GM12874 (cell line): ENCODE measurements around the gene ZNF565.

Source experiments
- TF ChIP-seq, protein P1 (sequence below): IDR thresholded peaks from 2 replicates; pipeline ENCODE4 v1.5.1; 2011; ENCODE audit warnings: low read depth, mild to moderate bottlenecking, control low read depth, low read length, moderate library complexity; ENCODE audit not compliant: insufficient read depth

ZNF565 gene

DNA sequence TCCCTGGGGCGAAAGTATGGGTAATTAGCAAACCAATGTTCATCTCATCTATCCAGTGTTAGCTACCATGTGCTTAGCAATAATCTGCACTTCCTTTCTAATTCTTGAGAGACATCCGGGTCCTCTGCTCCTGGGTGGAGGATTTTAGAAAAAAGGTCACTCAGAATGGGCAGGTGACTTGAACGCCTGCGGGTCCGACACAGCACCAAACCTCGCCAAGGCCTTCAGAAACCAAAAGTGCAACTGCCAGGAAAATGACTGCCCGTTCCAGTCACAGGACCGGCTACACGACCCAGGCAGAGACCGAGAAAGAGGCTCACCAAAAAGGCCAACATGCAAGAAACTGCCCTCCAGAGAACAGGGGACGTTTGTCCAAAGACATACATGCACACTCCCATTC, 40.4 kb upstream of the ZNF565 start:
- TF ChIP-seq, protein P1, sequence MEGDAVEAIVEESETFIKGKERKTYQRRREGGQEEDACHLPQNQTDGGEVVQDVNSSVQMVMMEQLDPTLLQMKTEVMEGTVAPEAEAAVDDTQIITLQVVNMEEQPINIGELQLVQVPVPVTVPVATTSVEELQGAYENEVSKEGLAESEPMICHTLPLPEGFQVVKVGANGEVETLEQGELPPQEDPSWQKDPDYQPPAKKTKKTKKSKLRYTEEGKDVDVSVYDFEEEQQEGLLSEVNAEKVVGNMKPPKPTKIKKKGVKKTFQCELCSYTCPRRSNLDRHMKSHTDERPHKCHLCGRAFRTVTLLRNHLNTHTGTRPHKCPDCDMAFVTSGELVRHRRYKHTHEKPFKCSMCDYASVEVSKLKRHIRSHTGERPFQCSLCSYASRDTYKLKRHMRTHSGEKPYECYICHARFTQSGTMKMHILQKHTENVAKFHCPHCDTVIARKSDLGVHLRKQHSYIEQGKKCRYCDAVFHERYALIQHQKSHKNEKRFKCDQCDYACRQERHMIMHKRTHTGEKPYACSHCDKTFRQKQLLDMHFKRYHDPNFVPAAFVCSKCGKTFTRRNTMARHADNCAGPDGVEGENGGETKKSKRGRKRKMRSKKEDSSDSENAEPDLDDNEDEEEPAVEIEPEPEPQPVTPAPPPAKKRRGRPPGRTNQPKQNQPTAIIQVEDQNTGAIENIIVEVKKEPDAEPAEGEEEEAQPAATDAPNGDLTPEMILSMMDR: no peak

- TF ChIP-seq, protein P1: no peak
These were observed 37.6 kb upstream of the ZNF565 start for GRCh38 chr19:36252047-36252446.

- TF ChIP-seq, protein P1: no peak
These were observed 31.6 kb upstream of the ZNF565 start for GRCh38 chr19:36246006-36246481.

DNA sequence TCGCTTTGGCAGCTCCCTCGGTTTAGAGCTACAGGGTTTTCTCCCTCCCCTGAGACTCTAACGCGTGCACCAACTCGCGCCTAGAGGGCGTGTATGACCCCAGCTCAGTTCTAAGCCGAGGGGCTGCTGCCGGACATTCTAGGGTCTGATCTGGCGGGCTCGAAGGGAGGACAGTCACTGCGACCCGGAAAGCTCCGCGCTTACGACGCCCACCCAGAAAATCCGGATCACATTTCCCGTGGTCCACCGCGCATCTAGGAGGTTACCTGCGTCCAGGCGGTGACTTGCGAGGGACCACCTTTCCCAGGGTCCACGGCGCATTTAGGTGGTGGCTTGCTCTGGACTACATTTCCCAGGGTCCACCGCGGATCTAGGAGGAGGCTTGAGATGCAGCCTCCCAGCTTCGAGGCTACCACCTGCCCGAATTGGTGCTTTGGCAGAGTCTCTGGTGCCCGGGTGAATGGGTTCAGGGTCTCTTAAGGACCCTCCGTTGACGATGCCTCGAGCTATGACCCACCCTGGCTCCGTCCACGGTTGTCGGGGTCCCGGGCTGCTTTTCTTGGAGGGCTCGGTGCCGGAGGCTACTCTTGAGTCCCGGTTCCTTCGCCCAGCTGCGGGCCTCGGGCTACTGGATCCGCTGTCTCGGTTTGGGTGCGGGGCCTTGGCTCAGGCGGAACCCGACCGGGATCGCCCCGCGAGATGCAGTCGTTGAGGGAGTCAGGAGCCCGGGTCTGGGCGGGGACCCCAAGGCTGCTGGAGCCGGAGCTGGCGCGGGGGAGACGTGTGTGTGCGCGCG, 30.9 kb upstream of the ZNF565 start:
- TF ChIP-seq, protein P1: no peak

- TF ChIP-seq, protein P1: no peak
These were observed 29.6 kb upstream of the ZNF565 start for GRCh38 chr19:36244066-36244465.

DNA sequence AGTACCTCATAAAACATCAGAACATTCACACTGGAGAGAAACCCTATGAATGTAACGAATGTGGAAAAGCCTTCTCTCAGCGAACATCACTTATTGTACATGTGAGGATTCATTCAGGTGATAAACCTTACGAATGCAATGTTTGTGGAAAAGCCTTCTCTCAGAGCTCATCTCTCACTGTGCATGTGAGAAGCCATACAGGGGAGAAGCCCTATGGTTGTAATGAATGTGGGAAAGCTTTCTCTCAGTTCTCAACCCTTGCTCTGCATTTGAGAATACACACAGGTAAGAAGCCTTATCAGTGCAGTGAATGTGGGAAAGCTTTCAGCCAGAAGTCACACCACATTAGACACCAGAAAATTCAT, 22.5 kb upstream of the ZNF565 start:
- TF ChIP-seq, protein P1: no peak

DNA sequence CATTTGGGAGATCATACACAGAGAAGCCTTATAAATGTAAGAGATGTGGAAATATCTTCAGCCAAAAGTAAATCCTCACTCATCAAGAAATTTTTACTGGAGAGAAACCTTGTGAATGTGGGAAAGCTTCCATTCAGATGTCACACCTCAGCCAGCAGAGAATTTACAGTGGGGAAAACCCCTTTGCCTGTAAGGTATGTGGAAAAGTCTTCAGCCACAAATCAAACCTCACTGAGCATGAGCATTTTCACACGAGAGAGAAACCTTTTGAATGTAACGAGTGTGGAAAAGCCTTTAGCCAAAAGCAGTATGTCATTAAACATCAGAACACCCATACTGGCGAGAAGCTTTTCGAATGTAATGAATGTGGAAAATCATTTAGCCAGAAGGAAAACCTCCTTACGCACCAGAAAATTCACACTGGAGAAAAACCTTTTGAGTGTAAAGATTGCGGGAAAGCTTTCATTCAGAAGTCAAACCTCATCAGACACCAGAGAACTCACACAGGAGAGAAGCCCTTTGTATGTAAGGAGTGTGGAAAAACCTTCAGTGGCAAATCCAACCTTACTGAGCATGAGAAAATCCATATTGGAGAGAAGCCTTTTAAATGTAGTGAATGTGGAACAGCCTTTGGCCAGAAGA, 22.0 kb upstream of the ZNF565 start:
- TF ChIP-seq, protein P1: no peak
